8988T (cell line): ENCODE measurements around the gene SCN5A.

ENCODE experiments used
- DNase-seq: peaks from one replicate; pipeline ENCODE4 v3.0.0; 2011

The SCN5A gene

GRCh38 chr3:38555926-38556325 lies 93.6 kb downstream of the SCN5A start:
- DNase-seq, result no peak

GRCh38 chr3:38555149-38555840 lies 94.2 kb downstream of the SCN5A start:
- no peak for DNase-seq

GRCh38 chr3:38554127-38554827 lies 95.2 kb downstream of the SCN5A start:
- no peak for DNase-seq

GRCh38 chr3:38553071-38553470 lies 96.4 kb downstream of the SCN5A start:
- DNase-seq, result no peak

GRCh38 chr3:38552364-38552763 lies 97.1 kb downstream of the SCN5A start:
- DNase-seq, result no peak

- DNase-seq, result no peak
Observed at GRCh38 chr3:38551026-38551832, 98.3 kb downstream of the SCN5A start.

- no peak for DNase-seq
Observed at GRCh38 chr3:38549957-38550840, 99.3 kb downstream of the SCN5A start.

- DNase-seq, result no peak
Observed at GRCh38 chr3:38549486-38549885, 100.0 kb downstream of the SCN5A start.

GRCh38 chr3:38549082-38549481 lies 100.4 kb downstream of the SCN5A start:
- no peak for DNase-seq

- peak; percentile 42 for DNase-seq
Observed at GRCh38 chr3:38548154-38548931, 101.1 kb downstream of the SCN5A start.

- no peak for DNase-seq
Observed at GRCh38 chr3:38545983-38546382, 103.5 kb downstream of the SCN5A start.

- no peak for DNase-seq
Observed at GRCh38 chr3:38545550-38545949, 103.9 kb downstream of the SCN5A start.

GRCh38 chr3:38544926-38545325 lies 104.6 kb downstream of the SCN5A start:
- DNase-seq, result no peak

- DNase-seq, result peak; percentile 58
Observed at GRCh38 chr3:38543586-38543985, 105.9 kb downstream of the SCN5A start.

GRCh38 chr3:38542401-38543298 lies 106.8 kb downstream of the SCN5A start:
- peak; percentile 88 for DNase-seq

GRCh38 chr3:38541806-38542205 lies 107.7 kb downstream of the SCN5A start:
- no peak for DNase-seq

GRCh38 chr3:38538773-38539353 lies 110.6 kb downstream of the SCN5A start:
- DNase-seq, result no peak

GRCh38 chr3:38536671-38537070 lies 112.8 kb downstream of the SCN5A start:
- no peak for DNase-seq

GRCh38 chr3:38534604-38535003 lies 114.9 kb downstream of the SCN5A start:
- DNase-seq, result no peak

GRCh38 chr3:38534180-38534579 lies 115.3 kb downstream of the SCN5A start:
- no peak for DNase-seq
